Lower lobe of right lung (tissue), 2 donors: Measurements from ENCODE around the gene ZSWIM3. TPM values are rescaled to one million over a fixed set of nuclear protein-coding genes. Genes with fewer than 3 reads are reported as not detected.
"Not testable (repeated sequence)": the region's sequence is repeated elsewhere in the genome, so short reads cannot be mapped to it uniquely, and the experiment has no call there.

ENCODE experiments used
- ATAC-seq, 2 donors: fragments of 200-7000 bp; cut with Tn5 transposase; one replicate each; pipeline ENCODE4 v1.9.1; 2020 to 2022; ENCODE audit warnings: mild to moderate bottlenecking in 2 of 2, moderate library complexity in 2 of 2
- DNase-seq: peaks from one replicate; pipeline ENCODE4 v3.0.0-alpha.2; 2020
- H3K27ac ChIP-seq: fragments of 200-600 bp; one replicate; pipeline ENCODE4 v1.8.0; 2022
- H3K27me3 ChIP-seq: fragments of 200-600 bp; one replicate; pipeline ENCODE4 v1.8.0; 2022; ENCODE audit warnings: low read depth
- H3K36me3 ChIP-seq: fragments of 200-600 bp; one replicate; pipeline ENCODE4 v1.8.0; 2022; ENCODE audit warnings: mild to moderate bottlenecking
- H3K4me1 ChIP-seq: fragments of 200-600 bp; one replicate; pipeline ENCODE4 v1.8.0; 2022
- H3K4me3 ChIP-seq: fragments of 200-600 bp; one replicate; pipeline ENCODE4 v1.8.0; 2022; ENCODE audit warnings: mild to moderate bottlenecking
- H3K9me3 ChIP-seq: fragments of 200-600 bp; one replicate; pipeline ENCODE4 v1.8.0; 2022
- CTCF ChIP-seq: fragments of 200-600 bp; IDR thresholded peaks from one replicate; pipeline ENCODE4 v1.8.0; 2022; ENCODE audit warnings: antibody characterized with exemption, mild to moderate bottlenecking
- intact Hi-C: fragments of 100-400 bp; cut with DNase I; formaldehyde crosslinking; loops from one replicate; pipeline ENCODE4 v1.11.0; 2022
- total RNA-seq: library from RNA; stranded (reverse); fragmentation: NEBNext Ultra II Directional; extraction: Animal tissue kit (Norgen Biotek cat#: 25700); gene quantifications from one replicate; pipeline ENCODE4 v1.2.1, GENCODE V29; 2021
- donor health status: DM: no; HTN: yes; CAD: no; lungs with severe emphysema.

Gene ZSWIM3
- total RNA-seq, 1 donor from 2014 or later: 3.0 TPM

DNA sequence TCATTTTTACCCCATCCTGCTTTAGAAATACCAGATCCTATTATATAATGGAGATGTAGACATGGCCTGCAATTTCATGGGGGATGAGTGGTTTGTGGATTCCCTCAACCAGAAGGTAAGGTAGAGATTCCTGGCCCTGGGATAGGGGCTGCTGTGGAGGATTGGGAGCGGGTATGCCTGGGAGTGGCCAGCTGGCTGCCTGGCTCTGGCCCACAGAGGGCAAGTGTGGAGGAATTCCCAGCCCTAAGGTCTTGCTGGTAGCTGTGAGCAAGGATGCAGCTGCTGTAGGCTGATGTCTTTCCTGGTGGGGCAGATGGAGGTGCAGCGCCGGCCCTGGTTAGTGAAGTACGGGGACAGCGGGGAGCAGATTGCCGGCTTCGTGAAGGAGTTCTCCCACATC lies 40.3 kb downstream of the ZSWIM3 start:
- Histone ChIP-seq H3K9me3 (no peaks in the 10 kb centered on the region), H3K36me3 (peaks cover 98% of the 10 kb centered on the region), H3K27ac (no peak overlapping the region), H3K4me1 (peaks cover 11% of the 10 kb centered on the region), H3K4me3 (no peak overlapping the region), H3K27me3 (no peaks in the 10 kb centered on the region)
- intact Hi-C loops: no loop called here
- ATAC-seq (no peak), DNase-seq (no peak)
- TF ChIP-seq CTCF: no peak

- Histone ChIP-seq H3K36me3 (peaks cover 96% of the 10 kb centered on the region), H3K4me1 (peaks cover 5% of the 10 kb centered on the region), H3K4me3 (no peak overlapping the region), H3K27me3 (no peaks in the 10 kb centered on the region), H3K9me3 (no peaks in the 10 kb centered on the region), H3K27ac (no peak overlapping the region)
- DNase-seq (no peak), ATAC-seq (no peak)
- no peak for TF ChIP-seq CTCF
- intact Hi-C loops: no loop called here
Measured at GRCh38 chr20:45898285-45898684, 40.9 kb downstream of the ZSWIM3 start.

GRCh38 chr20:45899046-45899835 lies 41.8 kb downstream of the ZSWIM3 start:
- DNase-seq (no peak), ATAC-seq (peak in 1 of 2 donors; percentile 41)
- no peaks in the 10 kb centered on the region for H3K27me3 ChIP-seq
- no peak overlapping the region for H3K27ac ChIP-seq
- intact Hi-C loops: no loop called here
- H3K9me3 ChIP-seq: no peaks in the 10 kb centered on the region
- no peaks in the 10 kb centered on the region for H3K4me1 ChIP-seq
- TF ChIP-seq CTCF: no peak
- H3K36me3 ChIP-seq: peaks cover 94% of the 10 kb centered on the region
- no peak overlapping the region for H3K4me3 ChIP-seq

DNA sequence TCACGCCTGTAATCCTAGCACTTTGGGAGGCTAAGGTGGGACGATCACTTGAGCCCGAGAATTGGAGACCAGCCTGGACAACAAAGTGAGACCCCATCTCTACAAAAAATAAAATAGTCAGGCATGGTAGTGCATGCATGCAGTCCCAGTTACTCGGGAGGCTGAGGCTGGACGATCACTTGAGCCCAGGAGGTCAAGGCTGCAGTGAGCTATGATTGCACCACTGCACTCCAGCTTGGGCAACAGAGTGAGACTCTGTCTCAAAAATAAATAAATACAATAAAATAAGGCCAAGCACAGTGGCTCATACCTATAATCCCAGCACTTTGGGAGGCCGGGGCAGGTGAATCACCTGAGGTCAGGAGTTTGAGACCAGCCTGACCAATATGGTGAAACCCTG lies 43.9 kb downstream of the ZSWIM3 start:
- intact Hi-C loops, DNase-seq, H3K4me1 ChIP-seq, H3K27ac ChIP-seq, H3K27me3 ChIP-seq, ATAC-seq, H3K9me3 ChIP-seq, H3K4me3 ChIP-seq: not testable (repeated sequence)
- H3K36me3 ChIP-seq: peaks cover 88% of the 10 kb centered on the region

DNA sequence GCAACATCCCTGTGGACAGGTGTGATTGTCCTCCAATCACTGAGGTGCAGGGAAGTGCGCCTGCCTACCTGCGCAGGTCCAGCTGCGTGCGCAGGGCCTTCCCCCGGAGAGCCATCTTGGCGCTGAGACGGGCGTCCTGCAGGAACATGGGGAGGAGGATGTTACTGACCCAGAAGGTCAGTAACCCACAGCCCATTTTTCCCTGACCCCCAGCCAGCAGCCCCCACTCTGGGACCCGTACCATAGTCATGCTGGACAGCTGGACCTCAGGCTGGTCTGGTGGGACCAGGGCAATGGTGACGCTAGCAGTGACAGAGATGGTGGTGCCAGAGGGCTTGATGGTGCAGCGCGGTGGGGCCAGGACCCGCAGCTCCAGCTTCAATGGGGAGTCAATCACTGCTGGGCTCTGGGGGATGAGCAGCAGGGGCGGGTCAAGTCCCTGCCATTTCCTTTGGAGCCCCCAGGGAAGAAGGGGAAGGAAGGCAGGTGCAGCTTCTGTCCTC lies 44.8 kb downstream of the ZSWIM3 start:
- H3K27me3 ChIP-seq: no peaks in the 10 kb centered on the region
- DNase-seq: no peak
- peaks cover 79% of the 10 kb centered on the region for H3K36me3 ChIP-seq
- no peak overlapping the region for H3K27ac ChIP-seq
- H3K9me3 ChIP-seq: no peaks in the 10 kb centered on the region
- no peak overlapping the region for H3K4me3 ChIP-seq
- H3K4me1 ChIP-seq: no peaks in the 10 kb centered on the region
- no peak for TF ChIP-seq CTCF
- no peak for ATAC-seq
- intact Hi-C loops: no loop called here
